Heart left ventricle (tissue), 13 donors: ENCODE results near the gene RRAGC.

ENCODE experiments used
- CTCF ChIP-seq, 12 donors: fragments of 200-600 bp; sonication (generic) in 4 of 12; IDR thresholded peaks; one replicate each; pipeline versions ENCODE4 v1.5.0 to v1.8.0; 2018 to 2022; ENCODE audit warnings: antibody characterized with exemption in 12 of 12, mild to moderate bottlenecking in 5 of 12
- POLR2A ChIP-seq, 2 donors: fragments of 450-650 bp; IDR thresholded peaks; one replicate each; pipeline ENCODE4 v1.6.1; 2017; ENCODE audit warnings: antibody characterized with exemption in 2 of 2, mild to moderate bottlenecking in 2 of 2, moderate library complexity in 2 of 2
- donor health status: ischemic (EF 13 %, LVEDD 7.1; RV severe dilation, severe dysfunction).
- donor health status: DM: no; HTN: yes; CAD: no.
- donor health status: DM: no; HTN: no; CAD: no.
- donor health status: ischemic (EF 25% LVEDD 6.9; RV normal size, moderate dysfunction).
- donor health status: ischemic (EF 25% LVEDD 5.7; RV mildly dilated, moderate dysfunction).
- donor health status: ischemic (EF 35%, LVEDD 5.7; RV mildly dilated, moderate dysfunction).
- donor health status: nonischemic (EF 11% LVEDD 7.7; RV severe dilation, severe dysfunction).
- donor health status: DM: yes; HTN: yes; CAD: no.
- donor health status: PGD.
- donor health status: ischemic (EF 29% LVEDD 5.4; RV normal size, mild dysfunction).
- donor health status: nonischemic (EF 23%, LVEDD 6.1; RV moderate dilation, normal function).

- no peak for TF ChIP-seq CTCF (IDR thresholded peaks at IDR 0.05)
- no peak for TF ChIP-seq POLR2A (IDR thresholded peaks at IDR 0.05)
Measured at GRCh38 chr1:38892976-38893375, 33.4 kb upstream of the RRAGC start.
